SH-SY5Y (cell line): ENCODE measurements around the gene TPX2.

Experiments used
- GATA2 ChIP-seq: IDR thresholded peaks from 2 replicates; pipeline ENCODE4 v1.6.1; 2011; ENCODE audit warnings: mild to moderate bottlenecking, low read depth, low read length
- GATA3 ChIP-seq: IDR thresholded peaks from 2 replicates; pipeline ENCODE4 v1.6.1; 2011; ENCODE audit warnings: low read depth, mild to moderate bottlenecking, low read length, moderate library complexity

GRCh38 chr20:31716818-31717477 lies 22.1 kb upstream of the TPX2 start:
- TF ChIP-seq GATA2, result no peak
- no peak for TF ChIP-seq GATA3
